B cell (primary cell): ENCODE measurements around the gene DOK5. TPM values are rescaled to one million over a fixed set of nuclear protein-coding genes. Genes with fewer than 3 reads are reported as not detected.

Experiments
- ATAC-seq: fragments of 200-7000 bp; cut with Tn5 transposase; one replicate; pipeline ENCODE4 v1.10.0; 2021; ENCODE audit warnings: low read depth, mild to moderate bottlenecking, moderate number of reproducible peaks, moderate library complexity
- CTCF ChIA-PET: fragments of 350-600 bp; sonication (Branson Sonifier 250); formaldehyde crosslinking; loops from one replicate; lab custom pipeline; 2021; ENCODE audit warnings: antibody characterized with exemption, inconsistent platforms; lab: Charles Lee
- POLR2A ChIA-PET: fragments of 350-600 bp; sonication (Branson Sonifier 250); formaldehyde crosslinking; loops from one replicate; lab custom pipeline; 2021; ENCODE audit warnings: antibody characterized with exemption; lab: Charles Lee
- DNase-seq: peaks from one replicate; pipeline ENCODE4 v3.0.0; 2013
- H2AFZ ChIP-seq: 2 replicates; pipeline ENCODE4 v1.6.1; 2012; ENCODE audit warnings: mild to moderate bottlenecking, low read depth, low read length; ENCODE audit not compliant: insufficient read depth, poor library complexity, severe bottlenecking
- H3K27ac ChIP-seq, 2 donors: 1 replicate in 1 of 2; 2 replicates in 1 of 2; pipeline ENCODE4 v1.5.1; 2012 to 2013; ENCODE audit warnings: low read length in 2 of 2, mild to moderate bottlenecking in 2 of 2, moderate library complexity in 1 of 2
- H3K27me3 ChIP-seq, 4 experiments: fragments of 200-600 bp in 1 of 4; sonication (generic) in 1 of 4; replicated peaks in 1 of 4; 1 replicate in 2 of 4; 2 replicates in 2 of 4; pipeline versions ENCODE4 v1.6.1 to v1.7.0; 2013 to 2016; ENCODE audit warnings: low read length in 3 of 4, mild to moderate bottlenecking in 2 of 4, mixed read lengths in 1 of 4, moderate library complexity in 1 of 4; ENCODE audit not compliant: insufficient read depth in 4 of 4, control insufficient read depth in 3 of 4; ENCODE audit errors: control extremely low read depth in 1 of 4
- H3K36me3 ChIP-seq, 2 experiments: replicated peaks in 1 of 2; 1 replicate in 1 of 2; 2 replicates in 1 of 2; pipeline versions ENCODE4 v1.6.1 to v1.7.1; 2013; ENCODE audit warnings: low read length in 1 of 2; ENCODE audit not compliant: insufficient read depth in 2 of 2, control insufficient read depth in 1 of 2; ENCODE audit errors: control extremely low read depth in 1 of 2, extremely low read depth in 1 of 2
- H3K4me1 ChIP-seq, 2 donors: fragments of 200-600 bp in 1 of 2; sonication (generic) in 1 of 2; 1 replicate in 1 of 2; 2 replicates in 1 of 2; pipeline versions ENCODE4 v1.5.1 to v1.6.1; 2013 to 2017; ENCODE audit warnings: low read length in 2 of 2; ENCODE audit not compliant: control insufficient read depth in 2 of 2, insufficient read depth in 2 of 2
- H3K4me2 ChIP-seq: replicated peaks from 2 replicates; pipeline ENCODE3; 2012; ENCODE audit warnings: mild to moderate bottlenecking, low read depth, low read length; ENCODE audit not compliant: poor library complexity, severe bottlenecking
- H3K4me3 ChIP-seq, 5 experiments: fragments of 200-600 bp in 1 of 5; sonication (generic) in 1 of 5; 1 replicate in 3 of 5; 2 replicates in 2 of 5; pipeline versions ENCODE4 v1.5.1 to v1.7.0; 2011 to 2016; ENCODE audit warnings: low read length in 4 of 5, mild to moderate bottlenecking in 4 of 5, low read depth in 2 of 5, control low read depth in 1 of 5, moderate library complexity in 1 of 5; ENCODE audit not compliant: insufficient read depth in 1 of 5; ENCODE audit errors: control extremely low read depth in 1 of 5, extremely low read depth in 1 of 5
- H3K79me2 ChIP-seq: fragments of 200-600 bp; sonication (generic); one replicate; pipeline ENCODE4 v1.6.0; 2016; ENCODE audit warnings: low read length; ENCODE audit not compliant: control insufficient read depth, insufficient read depth
- H3K9ac ChIP-seq: fragments of 200-600 bp; sonication (generic); 2 replicates; pipeline ENCODE4 v1.6.1; 2017; ENCODE audit warnings: mild to moderate bottlenecking, low read length, moderate library complexity
- H3K9me3 ChIP-seq, 3 donors: one replicate each; pipeline versions ENCODE4 v1.6.1 to v1.7.1; 2013; ENCODE audit warnings: low read length in 2 of 3; ENCODE audit not compliant: control insufficient read depth in 2 of 3, insufficient read depth in 1 of 3; ENCODE audit errors: control extremely low read depth in 1 of 3
- H4K20me1 ChIP-seq: 2 replicates; pipeline ENCODE4 v1.6.0; 2012; ENCODE audit warnings: mild to moderate bottlenecking, low read length; ENCODE audit not compliant: insufficient read depth, control insufficient read depth, poor library complexity, severe bottlenecking
- H3K27ac Mint-ChIP-seq: one replicate; pipeline ENCODE4 v1.8.0; 2021; ENCODE audit warnings: mixed read lengths
- H3K27me3 Mint-ChIP-seq: one replicate; pipeline ENCODE4 v1.8.0; 2021; ENCODE audit warnings: mixed read lengths
- H3K4me1 Mint-ChIP-seq: one replicate; pipeline ENCODE4 v1.8.0; 2021; ENCODE audit warnings: mixed read lengths
- H3K4me3 Mint-ChIP-seq: one replicate; pipeline ENCODE4 v1.8.0; 2021; ENCODE audit warnings: mixed read lengths
- H3K9me3 Mint-ChIP-seq: one replicate; pipeline ENCODE4 v1.8.0; 2022; ENCODE audit warnings: mixed read lengths; ENCODE audit not compliant: insufficient read depth
- CTCF ChIP-seq: fragments of 200-600 bp; IDR thresholded peaks from one replicate; pipeline ENCODE4 v1.8.0; 2022; ENCODE audit warnings: antibody characterized with exemption, mild to moderate bottlenecking
- EZH2 ChIP-seq: IDR thresholded peaks from 2 replicates; pipeline ENCODE4 v1.6.1; 2012; ENCODE audit warnings: borderline replicate concordance, low read depth, mild to moderate bottlenecking, moderate library complexity, low read length; ENCODE audit not compliant: insufficient read depth, poor library complexity, severe bottlenecking
- WGBS: methylation state at CpG from one replicate; pipeline ENCODE4 v1.1.5; 2013; ENCODE audit warnings: missing lambda C conversion rate; ENCODE audit not compliant: insufficient coverage; 5-methylcytosine and 5-hydroxymethylcytosine counted together
- intact Hi-C: fragments of 100-400 bp; cut with micrococcal nuclease; formaldehyde crosslinking; loops from one replicate; pipeline ENCODE4 v1.10.0; 2022
- polyA plus RNA-seq: library from polyadenylated mRNA; depleted of rRNA; stranded (reverse); fragments of >200 nt; gene quantifications from 2 replicates; pipeline ENCODE4 v1.2.3, GENCODE V29; 2012
- total RNA-seq, 2 donors: library from RNA; stranded (reverse); fragments of 120-200 nt in 1 of 2; gene quantifications; 1 replicate in 1 of 2; 2 replicates in 1 of 2; pipeline versions ENCODE4 v1.2.3 to v1.2.4, GENCODE V29; 2013 to 2022

Gene DOK5
- total and polyA plus RNA-seq, 2 donors (not counting 1 experiment from before 2014, with no cell fraction given): not detected

GRCh38 chr20:54694516-54694915 lies 219.1 kb downstream of the DOK5 start:
- H2AFZ ChIP-seq: no peak overlapping the region
- ATAC-seq: no peak
- intact Hi-C loops: no loop called here
- no peak overlapping the region for H3K27ac Mint-ChIP-seq
- peaks cover 0 to 3% (median 0%) of the 10 kb centered on the region in 4 experiments for H3K27me3 ChIP-seq
- no peaks in the 10 kb centered on the region for H3K4me1 Mint-ChIP-seq
- TF ChIP-seq CTCF: no peak
- no peak for TF ChIP-seq EZH2
- H3K4me2 ChIP-seq: no peak overlapping the region
- no peaks in the 10 kb centered on the region for H3K9me3 Mint-ChIP-seq
- H3K27me3 Mint-ChIP-seq: peaks cover 3% of the 10 kb centered on the region
- H3K36me3 ChIP-seq: no peaks in the 10 kb centered on the region
- no peaks in the 10 kb centered on the region for H3K4me1 ChIP-seq
- DNase-seq: no peak
- no peaks in the 10 kb centered on the region for H3K9me3 ChIP-seq
- no peak overlapping the region for H3K27ac ChIP-seq
- no peak overlapping the region for H3K4me3 ChIP-seq
- ChIA-PET POLR2A (no interaction called here), CTCF (no interaction called here)
- H3K79me2 ChIP-seq: no peaks in the 10 kb centered on the region
- no peaks in the 10 kb centered on the region for H4K20me1 ChIP-seq
- H3K4me3 Mint-ChIP-seq: no peak overlapping the region
- no peak overlapping the region for H3K9ac ChIP-seq
- WGBS: no CpG with 5 or more reads among the region's 3 CpGs

- Mint-ChIP-seq H3K4me1 (no peaks in the 10 kb centered on the region), H3K4me3 (no peak overlapping the region), H3K27me3 (peaks cover 6% of the 10 kb centered on the region), H3K9me3 (no peaks in the 10 kb centered on the region), H3K27ac (no peak overlapping the region)
- no CpG with 5 or more reads among the region's 1 CpG for WGBS
- Histone ChIP-seq H3K9me3 (no peaks in the 10 kb centered on the region), H3K27me3 (peaks cover 0 to 3% (median 0%) of the 10 kb centered on the region in 4 experiments), H4K20me1 (no peaks in the 10 kb centered on the region), H3K4me1 (no peaks in the 10 kb centered on the region), H3K27ac (no peak overlapping the region), H3K4me2 (no peak overlapping the region), H2AFZ (no peak overlapping the region), H3K9ac (no peak overlapping the region), H3K4me3 (no peak overlapping the region), H3K36me3 (no peaks in the 10 kb centered on the region), H3K79me2 (no peaks in the 10 kb centered on the region)
- no peak for ATAC-seq
- ChIA-PET POLR2A (no interaction called here), CTCF (no interaction called here)
- no peak for DNase-seq
- intact Hi-C loops: no loop called here
- no peak for TF ChIP-seq EZH2
- no peak for TF ChIP-seq CTCF
Observed at GRCh38 chr20:54698373-54698772, 223.0 kb downstream of the DOK5 start.
